GM18511 (cell line): ENCODE results near the gene C19orf38.
A peak's percentile ranks its signal among the peaks of the same experiment; 100 is the strongest.
"Not testable (repeated sequence)": the region's sequence is repeated elsewhere in the genome, so short reads cannot be mapped to it uniquely, and the experiment has no call there.

Experiments used
- ATAC-seq: cut with Tn5 transposase; IDR thresholded peaks from one replicate; pipeline ENCODE4 v1.9.1; 2021; ENCODE audit warnings: mild to moderate bottlenecking, moderate library complexity; ENCODE audit not compliant: unreplicated experiment

The C19orf38 gene

DNA sequence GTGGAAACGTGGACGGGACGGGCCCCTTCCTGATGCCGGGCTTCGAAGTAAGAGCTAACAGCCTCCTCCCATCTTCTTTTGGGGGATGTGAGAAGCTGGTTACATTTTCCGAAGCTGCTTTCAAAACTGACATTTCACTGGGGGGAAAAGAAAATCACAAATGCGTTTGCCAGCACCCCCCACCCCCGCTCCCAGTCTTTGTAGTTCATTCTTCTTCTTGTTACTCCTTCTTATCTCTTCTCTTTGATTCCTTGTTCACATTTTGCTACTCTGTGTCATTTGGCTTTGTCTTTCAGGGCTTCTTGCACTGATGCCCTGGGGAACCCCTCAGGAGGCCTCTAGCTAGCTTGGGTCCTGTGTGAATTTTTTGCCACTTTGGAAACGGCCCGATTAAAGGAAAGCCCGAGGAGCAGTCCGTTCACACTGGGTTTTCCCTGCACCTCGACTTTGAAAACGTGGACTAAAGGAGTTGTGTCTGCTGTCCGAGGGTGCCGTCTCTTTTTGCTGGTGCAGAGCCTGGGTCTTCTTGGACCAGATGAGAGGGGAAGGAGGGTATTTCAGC is 24.4 kb downstream of the C19orf38 start:
- ATAC-seq, result no peak

DNA sequence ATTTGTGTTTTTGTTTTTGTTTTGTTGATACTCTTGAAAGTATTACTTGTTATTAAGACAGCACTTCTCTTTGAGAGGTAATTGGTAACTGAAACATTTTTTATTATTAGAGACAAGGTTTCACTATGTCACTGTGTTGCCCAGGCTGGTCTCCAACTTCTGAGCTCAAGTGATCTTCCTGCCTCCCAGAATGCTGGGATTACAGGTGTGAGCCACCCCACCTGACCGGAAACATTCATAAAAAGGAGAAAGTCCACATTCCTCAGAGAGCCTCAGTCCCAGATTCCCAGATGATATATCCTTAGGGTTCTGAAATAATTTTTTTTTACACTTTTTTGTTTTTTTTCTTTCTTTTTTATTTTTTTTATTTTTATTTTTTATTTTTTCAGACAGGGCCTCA is 25.8 kb downstream of the C19orf38 start:
- no peak for ATAC-seq

DNA sequence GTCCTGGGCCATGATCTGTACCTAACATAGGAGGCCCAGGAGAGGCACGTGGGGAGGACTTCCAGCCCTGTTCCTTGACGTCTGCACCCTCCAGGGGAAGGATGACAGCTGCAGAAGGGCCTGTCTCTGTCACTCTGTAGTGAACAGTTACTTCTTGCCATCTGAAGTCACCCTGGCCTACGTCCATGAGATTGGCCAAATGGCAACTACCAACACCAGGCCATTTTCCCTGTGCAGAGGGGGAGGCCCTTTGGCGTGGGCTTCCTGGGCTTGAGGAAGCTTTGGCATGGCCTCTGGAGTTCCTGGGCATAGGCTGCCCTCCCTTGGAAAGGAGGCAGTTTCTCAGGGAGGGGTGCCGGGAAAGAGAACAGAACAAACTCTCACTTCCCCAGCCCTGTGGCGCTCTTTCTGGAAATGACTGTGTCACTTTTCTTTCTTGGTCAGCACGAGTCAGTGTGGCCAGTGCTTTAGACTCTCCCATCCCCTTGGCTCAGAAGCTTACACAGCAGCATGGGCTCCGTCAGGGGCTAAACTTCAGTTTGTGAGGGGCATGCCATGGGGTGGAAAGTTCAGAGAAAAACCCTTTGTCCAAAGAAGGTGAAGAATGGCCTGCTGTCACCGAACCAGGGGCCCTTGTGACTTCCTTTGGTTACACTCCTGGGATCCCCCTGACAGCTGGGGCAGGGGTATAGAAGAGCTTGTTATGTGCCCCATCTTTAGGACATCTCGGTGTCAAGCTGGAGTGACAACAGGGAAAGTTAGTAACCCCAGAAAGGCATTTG is 28.4 kb downstream of the C19orf38 start:
- ATAC-seq, result peak; percentile 54

DNA sequence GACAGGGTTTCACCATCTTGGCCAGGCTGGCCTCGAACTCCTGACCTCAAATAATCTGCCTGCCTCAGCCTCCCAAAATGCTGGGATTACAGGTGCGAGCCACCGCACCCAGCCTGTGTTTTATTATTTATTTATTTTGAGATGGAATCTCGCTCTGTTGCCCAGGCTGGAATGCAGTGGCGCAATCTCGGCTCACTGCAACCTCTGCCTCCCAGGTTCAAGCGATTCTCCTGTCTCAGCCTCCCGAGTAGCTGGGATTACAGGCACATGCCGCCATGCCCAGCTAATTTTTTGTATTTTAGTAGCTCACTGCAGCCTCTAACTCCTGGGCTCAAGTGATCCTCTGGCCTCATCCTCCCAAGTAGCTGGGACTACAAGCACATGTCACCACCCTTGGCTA is 29.4 kb downstream of the C19orf38 start:
- ATAC-seq, result not testable (repeated sequence)

DNA sequence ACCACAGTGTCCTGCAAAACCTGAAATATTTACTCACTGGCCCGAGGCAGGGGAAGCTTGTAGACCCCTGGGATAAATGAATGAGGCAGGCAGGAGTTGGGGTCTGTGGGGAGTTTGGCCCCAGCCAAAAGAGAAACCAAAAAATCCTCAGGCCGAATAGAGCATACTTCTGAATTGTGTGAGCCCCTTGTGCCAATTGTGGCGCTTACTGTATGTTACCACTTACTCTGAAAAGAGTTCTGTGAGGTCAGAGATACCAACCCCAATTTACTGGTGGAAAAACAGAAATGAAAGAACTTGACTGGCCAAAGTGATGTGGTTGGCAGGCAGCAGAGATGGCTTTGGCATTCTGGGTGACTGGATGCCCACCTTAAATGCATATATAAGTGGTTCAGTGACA is 30.0 kb downstream of the C19orf38 start:
- ATAC-seq, result no peak

DNA sequence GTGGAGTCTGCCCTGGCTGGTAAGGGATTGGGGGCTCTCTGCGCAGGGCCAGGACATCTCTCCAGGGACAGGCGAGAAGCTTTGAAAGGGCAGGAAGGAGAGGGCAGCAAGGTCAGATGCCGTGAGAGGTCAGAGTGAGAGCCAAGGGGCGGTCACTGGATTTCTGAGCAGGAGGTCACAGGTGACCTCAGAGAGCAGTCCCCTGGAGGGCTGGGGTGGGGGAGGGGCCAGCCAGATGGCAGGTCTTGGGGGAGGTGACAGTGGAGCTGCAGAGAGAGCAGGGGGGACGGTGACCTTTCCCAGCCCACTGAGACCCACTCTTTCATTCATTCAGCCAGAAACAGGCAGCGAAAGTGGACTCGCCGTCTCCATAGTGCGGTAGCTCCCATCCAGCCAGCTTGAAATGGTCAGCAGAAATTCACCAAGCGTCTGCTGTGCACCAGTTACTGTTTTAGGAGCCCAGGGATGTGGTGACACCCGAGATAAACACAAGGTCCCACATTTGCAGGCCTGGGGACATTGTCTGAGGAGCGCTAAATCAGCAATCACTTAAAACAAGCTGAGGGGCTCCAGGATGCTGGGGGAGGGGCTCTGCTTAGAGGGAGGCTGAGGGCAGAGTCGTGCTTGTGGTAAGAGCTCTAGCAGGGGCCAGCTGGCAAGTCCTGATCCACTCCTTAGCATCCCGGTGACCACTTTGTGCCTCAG is 33.3 kb downstream of the C19orf38 start:
- no peak for ATAC-seq

DNA sequence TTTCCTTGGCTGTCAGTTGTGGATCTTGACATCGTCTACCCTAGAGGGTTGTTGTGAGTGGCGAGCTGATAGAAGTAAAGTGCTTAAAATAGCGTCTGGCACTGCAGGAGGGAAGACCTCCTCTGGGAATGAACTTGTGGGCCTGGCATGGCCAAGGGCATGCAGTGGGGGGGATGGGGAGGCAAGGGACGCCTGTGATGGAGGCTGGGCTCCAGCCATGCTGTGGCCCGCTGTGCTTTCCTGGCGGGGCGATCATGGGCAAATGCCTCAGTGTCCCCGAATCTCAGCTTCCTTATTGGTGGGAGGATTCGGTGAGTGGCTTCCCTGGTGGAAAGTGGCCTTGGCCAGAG is 33.9 kb downstream of the C19orf38 start:
- no peak for ATAC-seq

DNA sequence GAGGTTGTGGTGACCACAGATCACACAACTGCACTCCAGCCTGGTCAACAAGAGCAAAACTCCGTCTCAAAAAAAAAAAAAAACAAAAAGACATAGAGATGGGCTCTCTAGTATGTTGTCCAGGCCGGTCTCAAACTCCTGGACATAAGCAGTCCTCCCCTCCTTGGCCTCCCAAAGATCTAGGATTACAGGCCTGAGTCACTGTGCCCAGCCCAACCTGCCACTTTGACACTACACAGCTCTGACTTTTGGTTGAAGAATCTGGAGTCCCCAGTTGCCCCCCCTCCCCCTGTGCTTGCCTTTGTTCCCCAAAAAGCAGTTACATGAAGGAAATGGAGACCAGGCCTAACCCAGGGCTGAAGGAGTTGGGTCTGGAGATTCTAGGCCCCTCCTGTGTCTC is 36.1 kb downstream of the C19orf38 start:
- no peak for ATAC-seq

DNA sequence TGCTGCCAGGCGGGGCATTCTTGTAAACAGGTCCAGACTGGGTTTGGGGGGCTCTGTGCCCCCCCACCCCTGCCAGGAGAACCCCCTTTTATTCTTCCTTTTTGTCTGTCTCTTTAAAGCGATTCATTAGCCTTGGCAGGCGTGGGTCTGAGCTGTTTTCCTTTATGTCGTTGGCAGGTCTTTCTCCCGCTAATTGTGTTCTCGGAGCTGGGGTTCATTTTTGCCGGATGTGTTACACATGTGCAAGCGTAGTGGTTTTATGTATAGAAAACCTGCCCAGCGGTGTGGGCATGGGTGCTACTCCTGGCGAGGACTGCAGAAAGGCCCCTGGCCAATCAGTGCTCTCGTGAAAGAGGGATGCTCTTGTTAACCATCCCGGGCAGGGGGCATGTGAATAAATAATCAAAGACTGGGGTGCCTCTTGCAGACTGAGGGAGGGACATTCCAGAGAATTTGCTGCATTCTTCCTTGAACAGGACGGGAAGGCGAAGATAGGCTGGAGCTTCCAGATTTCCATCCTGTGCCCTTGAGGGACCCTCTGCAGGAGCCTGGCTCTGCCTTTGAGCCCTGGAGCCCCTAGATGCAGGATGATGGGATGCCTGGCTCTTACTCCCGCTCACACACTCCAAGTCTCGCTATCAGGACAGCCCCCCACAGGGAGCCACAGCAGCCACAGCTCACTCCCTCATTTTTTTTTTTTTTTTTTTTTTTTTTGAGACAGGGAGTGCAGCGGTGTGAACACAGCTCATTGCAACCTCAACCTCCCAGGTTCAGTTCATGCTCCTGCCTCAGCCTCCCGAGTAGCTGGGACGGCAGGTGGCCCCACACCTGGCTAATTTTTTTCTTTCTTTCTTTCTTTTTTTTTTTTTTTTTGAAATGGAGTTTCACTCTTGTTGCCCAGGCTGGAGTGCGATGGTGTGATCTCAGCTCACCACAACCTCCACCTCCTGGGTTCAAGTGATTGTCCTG is 37.3 kb downstream of the C19orf38 start:
- ATAC-seq, result no peak

DNA sequence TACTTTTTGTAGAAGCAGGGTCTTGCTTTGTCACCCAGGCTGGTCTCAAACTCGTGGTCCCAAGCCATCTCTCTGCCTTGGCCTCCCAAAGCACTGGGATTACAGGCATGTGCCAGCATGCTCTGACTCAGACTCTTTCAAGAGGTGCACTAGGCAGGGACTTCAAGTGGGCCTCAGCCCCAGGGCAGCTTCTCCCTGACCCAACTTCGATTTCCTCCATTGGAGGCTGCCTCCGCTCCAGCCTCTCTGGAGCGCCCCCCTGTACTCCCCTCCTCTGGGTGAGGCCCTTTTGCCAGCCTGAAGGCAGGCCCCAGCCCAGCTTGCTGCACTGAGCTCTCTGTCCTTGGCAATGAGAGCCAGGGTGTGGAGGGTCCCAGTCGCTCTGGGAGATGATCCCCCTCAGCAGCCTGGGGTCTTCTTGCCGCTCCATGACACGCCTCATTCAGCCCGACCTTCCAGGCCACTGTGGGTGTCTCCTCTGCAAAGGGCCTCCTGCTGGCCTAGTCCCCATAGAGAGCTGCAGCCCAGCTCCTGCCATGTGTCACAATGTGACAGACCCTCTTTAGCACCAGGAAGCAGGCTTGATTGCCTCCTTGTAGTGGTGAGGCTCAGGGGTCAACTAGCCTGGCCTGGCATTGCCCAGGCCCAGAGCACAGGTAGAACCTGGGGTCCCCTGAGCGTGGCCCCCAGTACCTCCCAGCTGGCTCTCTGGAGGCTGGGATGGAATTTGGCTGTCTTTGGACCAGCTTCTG is 39.6 kb downstream of the C19orf38 start:
- ATAC-seq, result no peak

DNA sequence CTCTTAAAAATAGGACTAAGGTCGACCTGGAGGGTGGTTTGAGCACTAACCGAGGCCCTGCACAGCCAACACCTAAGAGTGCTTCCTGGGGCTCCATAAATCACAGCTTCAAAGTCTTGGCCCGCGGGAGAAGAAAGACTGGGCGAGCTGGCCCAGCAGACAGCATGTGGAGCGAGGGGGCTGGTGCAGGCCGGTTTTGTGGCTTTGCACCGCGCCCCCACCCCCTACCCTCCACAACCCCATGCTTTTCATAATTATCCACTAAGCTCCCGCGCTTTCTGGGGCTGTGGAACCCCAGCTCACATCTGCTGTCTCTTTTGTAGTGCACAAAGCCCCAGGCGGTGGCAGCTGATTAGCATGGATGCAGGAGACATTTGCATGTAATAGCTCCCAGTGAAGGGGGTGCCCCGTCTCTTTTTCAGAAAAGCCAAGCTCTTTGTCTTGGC is 40.2 kb downstream of the C19orf38 start:
- ATAC-seq, result no peak

DNA sequence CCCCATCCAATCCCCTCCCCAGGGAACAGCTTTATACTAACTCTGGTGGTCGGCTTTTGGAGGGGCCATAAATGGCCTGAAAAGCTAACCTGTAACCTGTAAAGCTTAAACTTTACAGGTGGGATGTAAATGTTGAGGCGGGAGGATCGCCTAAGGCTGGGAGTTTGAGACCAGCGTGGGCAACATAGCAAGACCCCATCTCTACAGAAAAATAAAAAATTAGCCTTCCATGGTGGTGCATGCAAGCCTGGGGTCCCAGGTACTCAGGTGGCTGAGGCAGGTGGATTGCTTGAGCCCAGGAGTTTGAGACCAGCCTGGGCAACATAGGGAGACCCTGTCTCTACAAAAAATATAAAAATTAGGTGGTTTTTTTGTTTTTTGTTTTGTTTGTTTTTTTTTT is 41.7 kb downstream of the C19orf38 start:
- no peak for ATAC-seq

DNA sequence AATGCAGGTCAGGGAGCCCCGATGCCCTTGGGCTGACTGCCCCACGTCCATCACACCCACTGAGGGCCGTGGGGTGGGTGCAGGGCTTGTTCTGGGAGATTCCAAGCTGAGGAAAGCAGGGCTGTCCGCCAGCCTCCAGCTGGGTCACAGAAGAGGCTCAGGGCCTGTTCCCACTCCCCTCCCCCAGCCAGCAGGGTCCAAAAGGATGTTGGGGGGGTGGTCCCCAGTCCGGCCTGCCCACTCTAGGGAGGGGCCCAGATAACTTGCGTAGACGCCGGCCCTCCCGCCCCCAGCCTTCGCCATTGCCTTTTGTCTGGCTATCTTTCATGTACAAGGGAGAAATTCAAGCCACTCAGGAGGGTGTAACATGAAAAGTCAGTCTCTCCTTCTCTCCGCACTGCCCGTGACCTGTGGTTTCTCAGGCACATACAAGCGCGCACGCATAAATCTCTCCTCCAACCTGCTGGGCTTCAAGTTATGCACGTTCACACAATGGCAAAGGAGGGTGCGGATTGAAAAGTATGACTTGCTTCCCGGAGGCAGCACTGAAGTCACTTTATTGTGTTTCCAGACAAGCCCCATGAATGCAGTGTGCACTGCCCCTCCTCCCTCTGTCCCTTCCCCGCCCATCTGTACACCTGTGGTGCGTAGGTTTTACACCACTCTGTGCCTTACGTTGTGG is 43.3 kb downstream of the C19orf38 start:
- no peak for ATAC-seq

DNA sequence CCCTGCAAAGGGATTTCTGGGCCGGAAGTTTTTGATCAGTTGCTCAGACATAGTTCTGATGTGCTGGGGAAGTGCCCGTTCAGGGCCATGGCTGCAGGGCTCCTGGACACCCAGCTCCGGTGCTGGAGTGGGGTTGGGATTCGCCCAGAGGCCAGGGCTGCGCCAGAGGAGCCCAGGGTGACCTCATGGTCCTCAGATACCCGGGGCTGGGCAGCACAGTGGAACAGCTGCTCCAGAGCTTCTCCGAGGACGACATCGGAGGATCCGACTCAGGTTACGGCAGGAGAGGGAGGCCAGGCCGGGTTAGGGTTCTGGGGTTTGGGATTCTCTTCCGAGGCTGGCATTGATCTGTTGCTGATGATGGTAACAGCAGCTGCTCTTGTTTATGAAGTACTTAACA is 44.0 kb downstream of the C19orf38 start:
- no peak for ATAC-seq

DNA sequence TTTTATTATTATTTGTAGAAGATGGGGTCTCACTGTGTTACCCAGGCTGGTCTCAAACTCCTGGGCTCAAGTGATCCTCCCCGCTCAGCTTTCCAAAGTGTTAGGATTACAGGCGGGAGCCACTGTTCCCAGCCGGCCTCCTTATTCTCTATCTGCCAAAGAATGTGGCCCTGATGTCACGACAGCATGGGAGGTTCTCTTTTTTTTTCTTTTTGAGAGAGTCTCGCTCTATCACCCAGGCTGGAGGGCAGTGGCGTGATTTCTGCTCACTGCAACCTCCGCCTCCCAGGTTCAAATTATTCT is 46.6 kb downstream of the C19orf38 start:
- ATAC-seq, result no peak

DNA sequence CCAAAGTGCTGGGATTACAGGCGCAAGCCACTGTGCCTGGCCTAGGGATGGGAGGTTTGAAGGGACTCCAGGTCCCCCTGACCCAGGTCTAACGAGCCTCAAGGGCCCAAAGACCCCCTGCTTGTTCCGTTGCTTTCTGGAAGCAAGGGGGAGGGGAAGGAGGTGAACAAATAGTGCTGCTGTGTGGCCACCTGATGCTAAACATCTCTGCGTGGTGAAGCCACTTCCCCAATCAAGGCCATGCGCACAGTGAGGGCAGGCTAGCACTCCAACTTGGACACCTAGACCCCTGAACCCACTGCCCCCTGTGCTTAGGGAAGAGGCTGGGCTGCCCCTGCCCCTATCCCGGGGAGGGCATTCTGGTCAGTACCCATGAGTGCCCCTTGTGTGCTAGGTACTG is 47.1 kb downstream of the C19orf38 start:
- no peak for ATAC-seq

DNA sequence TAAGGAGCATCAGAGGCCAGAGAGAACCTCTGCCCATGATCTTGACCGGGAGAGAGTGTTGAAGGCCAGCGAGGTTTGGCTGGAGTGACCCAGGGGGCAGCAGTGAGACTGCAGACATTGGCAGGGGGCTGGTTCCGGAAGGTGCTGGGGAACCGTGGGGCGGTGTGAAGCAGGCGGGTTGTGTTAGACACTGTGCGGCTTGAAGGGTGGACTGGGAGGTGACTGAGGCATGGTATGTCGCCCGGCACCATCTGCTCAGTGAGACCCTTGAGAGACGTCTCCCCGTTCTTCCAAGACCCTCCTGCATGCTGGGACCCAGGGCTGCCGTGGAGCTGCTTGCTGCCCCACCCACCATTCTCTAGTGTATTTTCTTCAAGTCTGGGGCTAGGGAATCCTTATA is 47.7 kb downstream of the C19orf38 start:
- no peak for ATAC-seq

DNA sequence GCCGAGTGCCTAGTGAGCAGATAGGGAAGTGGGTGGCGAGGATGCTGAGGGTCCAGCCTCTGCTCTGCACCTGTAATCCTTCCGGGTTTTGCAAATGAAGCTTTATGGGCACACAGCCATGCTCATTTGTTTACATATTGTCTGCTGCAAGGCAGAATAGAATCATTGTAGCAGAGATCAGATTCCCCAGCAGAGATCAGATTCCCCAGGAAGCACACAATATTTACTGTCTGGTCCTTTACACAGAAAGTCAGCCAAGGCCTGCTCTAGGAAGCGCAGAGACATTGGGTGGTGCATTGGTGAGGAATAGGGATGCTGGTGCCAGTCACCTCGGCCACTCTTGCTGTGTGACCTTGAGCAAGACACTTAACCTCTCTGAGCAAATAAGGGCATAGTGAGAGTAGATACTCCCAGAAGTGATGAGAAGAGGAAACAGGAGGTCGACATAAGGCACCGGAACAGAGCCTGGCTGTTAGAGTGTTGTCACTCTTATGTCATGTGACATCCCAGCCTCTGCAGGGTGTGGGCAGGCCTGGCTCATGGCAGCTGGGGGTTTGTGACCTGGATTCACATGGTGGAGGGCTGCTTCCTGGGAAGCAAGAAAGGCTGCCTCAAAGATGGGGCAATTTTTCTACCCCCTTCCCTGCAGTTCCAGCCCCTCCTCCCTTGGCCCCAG is 48.8 kb downstream of the C19orf38 start:
- no peak for ATAC-seq

DNA sequence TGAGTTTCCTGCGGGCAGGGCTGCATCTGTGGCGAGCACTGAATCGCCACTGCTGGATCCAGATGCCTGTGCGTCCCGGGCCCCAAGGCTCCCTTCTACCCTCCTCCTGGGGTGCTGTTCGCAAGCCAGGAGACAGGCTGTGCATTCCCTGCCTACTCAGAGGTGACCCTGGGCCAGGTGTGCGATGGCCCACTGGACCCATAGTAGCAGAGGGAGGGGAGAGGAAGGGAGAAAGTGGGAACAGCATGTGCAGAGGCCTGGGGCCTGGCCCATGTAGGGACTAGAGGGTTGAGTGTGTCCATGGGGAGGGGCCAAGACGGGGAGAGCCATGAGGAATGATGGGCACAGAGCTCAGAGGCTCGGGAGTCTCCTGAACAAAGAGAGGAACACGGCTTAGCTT is 50.4 kb downstream of the C19orf38 start:
- ATAC-seq, result no peak
